ENCODE data around the gene PCBP4.
"Not testable (repeated sequence)": the region's sequence is repeated elsewhere in the genome, so short reads cannot be mapped to it uniquely, and the experiment has no call there.

The PCBP4 gene

DNA sequence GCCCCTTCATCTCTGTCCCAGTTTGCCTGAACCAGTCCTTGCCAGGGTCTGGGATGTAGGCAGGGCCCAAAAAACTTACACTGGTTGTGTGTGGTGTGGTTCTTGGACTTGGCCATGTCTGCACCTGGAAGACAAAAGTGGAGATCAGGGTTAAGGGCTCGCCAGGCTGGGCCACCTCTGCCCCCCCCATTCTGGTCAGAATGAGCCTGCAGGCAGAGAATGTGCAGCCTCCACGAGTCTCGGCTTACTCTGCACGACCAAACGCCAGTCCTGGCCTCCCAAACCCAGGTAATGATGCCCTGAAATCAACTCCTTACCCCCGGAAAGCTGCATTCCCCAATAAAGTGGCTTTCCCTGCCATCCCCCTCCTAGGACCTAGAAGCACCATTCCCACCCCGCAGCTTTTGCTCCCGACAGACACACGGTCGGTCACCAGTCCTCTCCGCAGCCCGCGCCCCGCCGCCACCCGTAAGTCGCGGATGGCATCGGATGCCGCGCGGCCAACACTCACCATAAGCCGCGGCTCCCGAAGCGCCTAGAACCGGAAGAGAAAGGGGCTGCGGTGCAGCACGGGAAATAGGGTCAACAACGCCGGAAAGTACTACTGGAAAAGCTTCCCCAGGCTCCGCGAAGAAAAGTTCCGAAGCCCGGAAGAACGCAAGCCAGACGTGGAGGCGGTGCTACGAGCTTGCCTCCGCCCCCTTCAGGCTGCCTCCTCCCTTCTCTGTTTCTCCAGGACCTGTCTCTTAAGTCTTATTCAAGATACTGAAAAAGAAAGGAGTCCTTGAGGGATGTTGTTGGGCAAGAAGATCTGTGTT lies 28.3 kb upstream of the PCBP4 start, which contains the start of gene RPL29:
RPL29 (minus strand) TSS at position 550 of the 818 bp plus-strand sequence; CDS start at position 116, 434 bp downstream.
- in situ Hi-C loops (cut with MboI; ENCODE audit: low sequenced_read_pairs): no loop called here

DNA sequence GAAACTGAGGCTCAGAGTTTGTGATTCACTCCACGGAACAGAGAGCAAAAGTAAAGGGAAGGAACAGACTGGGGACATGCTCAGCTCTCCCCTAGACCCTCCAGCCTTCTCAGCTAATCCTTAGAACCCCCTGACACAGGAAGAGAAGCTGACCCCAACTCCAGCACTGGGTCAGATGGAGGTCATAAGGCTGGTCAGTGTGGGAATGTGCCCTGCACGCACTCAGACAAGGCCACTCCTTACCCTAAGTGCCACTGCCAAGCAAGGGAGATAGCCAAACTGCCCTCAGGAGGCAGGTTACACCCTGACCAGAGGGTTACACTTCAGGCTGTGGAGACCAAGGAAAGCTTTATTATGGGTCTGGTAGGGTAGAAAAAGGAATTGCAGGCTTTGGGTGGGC lies 27.3 kb upstream of the PCBP4 start:
- in situ Hi-C loops (cut with MboI; ENCODE audit: low sequenced_read_pairs): no loop called here

- in situ Hi-C loops (cut with MboI; ENCODE audit: low sequenced_read_pairs): not testable (repeated sequence)
Observed at GRCh38 chr3:51993657-51994056, 26.4 kb upstream of the PCBP4 start.

DNA sequence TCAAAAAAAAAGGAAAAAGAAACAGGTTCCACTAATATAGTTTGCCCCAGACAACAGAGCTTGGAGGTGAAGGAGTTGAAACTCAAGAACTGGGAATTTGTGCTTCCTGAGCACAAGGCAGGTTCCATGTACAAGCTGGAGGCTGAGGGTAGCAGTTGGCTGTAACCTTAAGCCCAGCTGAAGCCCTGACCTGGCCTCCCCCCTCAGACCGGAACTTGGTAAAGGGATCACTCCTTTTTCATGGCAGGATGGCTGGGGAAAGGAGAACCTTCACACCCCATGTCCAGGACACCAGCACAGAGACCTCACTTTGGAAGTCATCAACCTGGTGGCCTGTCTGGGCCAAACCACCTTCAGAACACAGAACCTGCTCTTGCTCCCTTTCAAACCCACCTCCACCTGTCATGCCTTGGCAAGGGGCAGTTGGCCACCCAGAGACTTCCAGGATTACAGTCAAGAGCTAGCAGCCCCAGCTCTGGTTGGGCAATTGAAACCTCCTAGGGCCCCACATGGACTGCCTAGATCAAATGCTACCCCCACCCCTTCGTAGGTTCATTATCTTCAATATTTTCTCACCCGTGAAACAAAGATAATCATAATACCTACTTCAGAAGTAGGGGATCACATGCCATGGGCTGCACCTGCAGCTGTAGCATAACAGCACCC lies 24.9 kb upstream of the PCBP4 start:
- in situ Hi-C loops (cut with MboI; ENCODE audit: low sequenced_read_pairs): no loop called here

- in situ Hi-C loops (cut with MboI; ENCODE audit: low sequenced_read_pairs): not testable (repeated sequence)
Observed at GRCh38 chr3:51990501-51990971, 23.3 kb upstream of the PCBP4 start.

- in situ Hi-C loops (cut with MboI; ENCODE audit: low sequenced_read_pairs): no loop called here
Observed at GRCh38 chr3:51988286-51989146, 21.3 kb upstream of the PCBP4 start.

- in situ Hi-C loops (cut with MboI; ENCODE audit: low sequenced_read_pairs): no loop called here
Observed at GRCh38 chr3:51987568-51987967, 20.3 kb upstream of the PCBP4 start.

DNA sequence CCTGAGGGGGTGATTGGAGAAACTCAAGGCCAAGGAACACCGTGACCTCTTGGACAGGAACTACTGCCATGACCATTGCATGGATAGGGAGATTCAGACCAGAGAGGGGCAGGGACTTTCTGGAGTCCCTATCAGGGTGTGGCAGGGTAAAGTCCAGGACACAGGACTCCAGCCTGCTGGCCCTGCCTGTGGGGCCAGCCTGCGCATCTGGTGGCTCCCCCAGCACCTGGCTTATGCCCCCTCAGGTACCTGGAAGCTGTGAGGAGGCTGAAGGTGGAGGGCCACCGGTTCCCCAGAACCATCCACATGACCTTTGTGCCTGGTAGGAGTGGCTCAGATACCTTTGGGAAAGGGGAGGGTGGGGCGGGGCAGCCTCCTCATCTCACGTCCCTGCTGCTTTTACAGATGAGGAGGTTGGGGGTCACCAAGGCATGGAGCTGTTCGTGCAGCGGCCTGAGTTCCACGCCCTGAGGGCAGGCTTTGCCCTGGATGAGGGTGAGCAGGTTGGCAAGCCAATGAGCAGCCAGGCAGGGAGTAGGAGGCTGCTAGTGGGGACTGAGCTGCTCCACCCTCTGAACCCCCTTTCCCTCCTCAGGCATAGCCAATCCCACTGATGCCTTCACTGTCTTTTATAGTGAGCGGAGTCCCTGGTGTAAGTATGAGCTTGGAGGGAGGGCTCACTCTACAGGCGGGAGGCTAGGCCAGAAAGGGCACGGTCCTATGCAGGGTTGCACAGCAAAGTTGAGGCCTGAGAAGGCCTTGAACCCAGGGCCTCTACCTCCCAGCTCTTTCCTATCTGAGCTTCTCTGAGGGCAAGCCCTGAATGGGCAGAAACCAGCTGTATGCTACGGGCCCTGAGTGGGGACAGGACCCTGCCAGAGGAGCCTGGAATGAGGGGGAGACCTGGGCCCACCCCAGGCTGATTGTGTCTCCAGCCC lies 19.0 kb upstream of the PCBP4 start:
- in situ Hi-C loops (cut with MboI; ENCODE audit: low sequenced_read_pairs): no loop called here

DNA sequence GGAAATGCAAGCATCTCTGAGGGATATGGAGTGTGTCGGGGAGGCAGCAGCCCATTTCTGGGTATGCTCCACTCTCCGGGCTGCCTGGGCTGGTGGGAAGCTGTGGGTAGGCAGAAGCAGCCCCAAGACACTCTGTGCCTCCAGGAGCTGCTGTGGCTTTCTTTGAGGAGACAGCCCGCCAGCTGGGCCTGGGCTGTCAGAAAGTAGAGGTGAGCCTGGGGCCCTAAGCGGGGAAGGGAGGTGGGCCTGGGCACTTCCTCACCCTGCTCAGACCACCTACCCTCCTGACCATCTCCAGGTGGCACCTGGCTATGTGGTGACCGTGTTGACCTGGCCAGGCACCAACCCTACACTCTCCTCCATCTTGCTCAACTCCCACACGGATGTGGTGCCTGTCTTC lies 17.8 kb upstream of the PCBP4 start:
- in situ Hi-C loops (cut with MboI; ENCODE audit: low sequenced_read_pairs): no loop called here

- in situ Hi-C loops (cut with MboI; ENCODE audit: low sequenced_read_pairs): no loop called here
Observed at GRCh38 chr3:51984269-51984647, 17.0 kb upstream of the PCBP4 start.

GRCh38 chr3:51983578-51984268 lies 16.5 kb upstream of the PCBP4 start:
- in situ Hi-C loops (cut with MboI; ENCODE audit: low sequenced_read_pairs): no loop called here

GRCh38 chr3:51982838-51983577 lies 15.8 kb upstream of the PCBP4 start, which contains the start of gene ACY1:
TSS of gene ACY1 (plus strand) at chr3:51983535. CDS start at chr3:51984065, 530 bp downstream.
- in situ Hi-C loops (cut with MboI; ENCODE audit: low sequenced_read_pairs): no loop called here

- in situ Hi-C loops (cut with MboI; ENCODE audit: low sequenced_read_pairs): no loop called here
Observed at GRCh38 chr3:51982352-51982837, 15.1 kb upstream of the PCBP4 start.

DNA sequence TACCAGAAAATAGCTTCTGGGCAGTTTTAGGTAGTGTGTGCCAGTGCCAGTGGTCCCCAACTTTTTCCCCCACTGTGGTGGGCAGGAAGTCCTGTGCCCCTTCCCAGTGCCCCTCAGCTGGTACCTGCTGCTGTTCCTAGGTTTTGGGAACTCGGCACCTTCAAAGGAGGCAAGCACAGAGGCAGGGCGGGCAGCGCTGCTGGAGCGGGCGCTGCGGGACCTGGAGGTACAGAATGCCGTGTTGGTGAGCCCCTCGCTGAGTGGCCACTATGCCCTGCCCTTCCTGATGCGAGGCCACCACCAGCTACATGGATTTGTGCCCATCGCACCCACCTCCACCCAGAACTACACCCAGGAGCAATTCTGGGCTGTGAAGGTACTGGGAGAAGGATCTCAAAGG lies 13.0 kb upstream of the PCBP4 start:
- in situ Hi-C loops (cut with MboI; ENCODE audit: low sequenced_read_pairs): no loop called here

- in situ Hi-C loops (cut with MboI; ENCODE audit: low sequenced_read_pairs): no loop called here
Observed at GRCh38 chr3:51978143-51978502, 10.9 kb upstream of the PCBP4 start.

- in situ Hi-C loops (cut with MboI; ENCODE audit: low sequenced_read_pairs): no loop called here
Observed at GRCh38 chr3:51977446-51978142, 10.3 kb upstream of the PCBP4 start.

- in situ Hi-C loops (cut with MboI; ENCODE audit: low sequenced_read_pairs): no loop called here
Observed at GRCh38 chr3:51975852-51976549, 8.7 kb upstream of the PCBP4 start.
